GM18519 (cell line): ENCODE data around the gene TTC33.
"Not testable (repeated sequence)": the region's sequence is repeated elsewhere in the genome, so short reads cannot be mapped to it uniquely, and the experiment has no call there.

ENCODE experiments used
- ATAC-seq: cut with Tn5 transposase; IDR thresholded peaks from one replicate; pipeline ENCODE4 v1.9.1; 2021; ENCODE audit warnings: mild to moderate bottlenecking, moderate library complexity; ENCODE audit not compliant: unreplicated experiment, low FRiP score

TTC33 gene, protein sequence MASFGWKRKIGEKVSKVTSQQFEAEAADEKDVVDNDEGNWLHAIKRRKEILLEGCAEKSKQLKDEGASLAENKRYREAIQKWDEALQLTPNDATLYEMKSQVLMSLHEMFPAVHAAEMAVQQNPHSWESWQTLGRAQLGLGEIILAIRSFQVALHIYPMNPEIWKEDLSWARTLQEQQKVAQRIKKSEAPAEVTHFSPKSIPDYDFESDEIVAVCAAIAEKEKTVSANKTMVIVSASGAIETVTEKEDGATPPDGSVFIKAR

DNA sequence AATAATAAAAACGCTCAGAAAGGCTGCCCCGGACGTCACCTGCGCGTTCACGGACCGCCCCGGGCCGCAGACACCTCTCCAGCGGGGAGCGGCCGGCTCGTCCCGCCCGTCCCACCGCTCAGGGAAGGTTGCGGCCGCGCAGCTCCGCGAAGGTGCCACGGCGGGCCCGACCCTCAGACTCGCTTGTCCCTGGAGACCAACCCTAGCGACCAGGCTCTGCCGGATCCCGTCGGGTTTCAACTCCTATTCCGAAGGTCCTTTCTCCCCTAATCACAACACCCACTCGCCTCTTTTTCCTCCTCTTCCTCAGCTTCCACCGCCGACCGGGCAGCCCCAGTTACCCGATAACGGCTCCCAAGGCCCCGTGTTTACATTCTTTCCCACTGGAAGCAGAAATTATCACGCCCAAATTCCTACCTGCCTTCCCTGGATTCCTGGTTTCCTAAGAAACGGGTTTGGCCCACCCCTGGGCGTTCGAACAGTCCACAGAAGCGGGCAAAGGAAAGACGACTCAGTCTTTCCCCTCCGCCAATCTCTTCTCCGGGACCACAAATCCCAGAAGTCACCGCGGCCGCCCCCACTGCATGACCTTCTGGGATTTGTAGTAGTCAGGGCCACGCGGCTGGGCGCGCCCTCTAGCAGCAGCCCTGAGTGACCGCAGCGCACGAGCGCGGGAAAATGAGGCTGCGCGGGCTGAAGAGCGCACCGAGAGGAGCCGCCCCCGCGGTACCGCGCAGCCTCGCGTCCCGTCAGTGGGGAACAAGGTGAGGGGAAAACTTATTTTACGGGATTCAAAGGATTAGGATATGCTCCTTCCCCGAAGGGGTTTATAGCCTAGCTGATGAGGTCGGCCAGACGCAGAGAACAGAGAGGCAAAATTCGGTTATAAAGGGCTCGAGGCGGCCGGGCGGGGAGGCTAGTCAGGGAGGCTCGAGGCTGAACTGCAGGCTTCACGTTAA, at the start of gene TTC33:
Gene TTC33 (minus strand): TSS at position 555 of the 959 bp plus-strand sequence. CDS start 8,943 bp downstream, outside the sequence.
- peak; percentile 92 for ATAC-seq

DNA sequence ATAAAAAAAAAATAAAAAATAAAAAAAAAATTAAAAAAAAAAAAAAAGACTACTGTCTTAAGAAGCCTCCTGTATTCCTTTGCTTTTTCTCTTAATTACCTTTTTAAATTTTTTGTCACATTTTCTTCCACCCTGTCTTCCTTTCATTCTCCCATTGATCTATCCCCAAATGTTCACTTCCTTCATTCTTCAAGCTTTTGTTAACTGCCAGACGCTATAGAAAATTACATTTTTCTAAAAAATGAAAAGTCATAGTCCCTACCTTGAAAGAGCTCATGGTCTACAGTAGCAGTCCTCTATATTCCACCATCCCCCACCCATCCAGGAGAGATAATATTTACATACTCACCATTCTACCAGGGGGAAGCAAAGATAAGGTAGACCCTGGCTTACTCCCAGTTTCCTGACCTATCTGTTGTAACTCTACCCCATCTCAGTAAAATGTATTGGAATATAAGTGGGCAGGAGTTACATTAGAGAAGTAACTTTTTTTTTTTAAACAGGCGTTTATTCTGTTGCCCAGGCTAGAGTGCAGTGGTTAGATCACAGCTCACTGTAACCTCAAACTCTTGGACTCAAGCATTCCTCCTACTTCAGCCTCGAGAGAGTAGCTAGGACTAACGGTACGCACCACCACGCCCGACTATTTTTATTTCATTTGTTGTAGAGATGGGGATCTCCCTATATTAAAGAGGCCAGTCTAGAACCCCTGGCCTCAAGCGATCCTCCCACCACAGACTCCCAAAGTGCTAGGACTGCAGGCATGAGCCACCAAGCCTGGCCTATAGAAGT, 46.2 kb upstream of the TTC33 start:
- no peak for ATAC-seq

DNA sequence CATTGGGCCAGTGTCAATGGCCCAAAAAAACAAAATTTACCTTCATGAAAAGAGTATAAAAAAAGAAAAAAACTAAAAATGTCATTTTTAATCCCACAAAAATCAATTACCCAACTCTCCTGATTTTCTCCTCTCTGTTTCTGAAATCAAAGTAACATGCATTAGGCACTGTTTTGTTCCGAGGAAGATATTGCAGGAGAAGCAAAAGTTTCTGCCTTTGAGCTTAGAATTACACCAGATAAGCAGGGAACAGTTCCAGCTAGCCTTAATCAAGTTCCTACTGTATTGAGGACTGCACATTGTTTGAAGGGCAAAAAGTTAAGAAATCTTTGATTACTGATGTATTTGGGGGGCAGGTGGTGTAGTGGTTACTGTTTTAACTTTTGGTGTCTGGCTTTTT, 43.5 kb upstream of the TTC33 start:
- ATAC-seq, result no peak

DNA sequence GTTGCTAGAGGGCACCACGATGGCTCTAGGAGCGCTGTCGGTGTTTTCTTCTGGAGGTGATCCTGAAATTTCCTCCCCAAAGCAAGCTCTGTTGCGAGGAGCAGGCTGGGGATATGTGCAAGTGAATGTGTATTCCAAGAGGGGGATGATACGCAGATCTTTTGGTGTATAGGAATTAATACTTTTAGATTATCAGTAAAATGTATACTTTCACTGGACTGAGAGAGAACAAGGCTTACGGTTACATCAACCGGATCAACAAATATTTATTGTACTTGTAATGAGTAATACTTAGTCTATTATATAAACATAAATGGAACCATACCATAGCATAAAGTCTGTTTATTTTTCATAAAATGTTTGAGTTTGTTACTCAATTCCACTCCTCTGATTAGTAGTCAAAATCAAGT, 43.0 kb upstream of the TTC33 start:
- no peak for ATAC-seq

- ATAC-seq, result peak; percentile 95
Observed at GRCh38 chr5:40798012-40798800, 42.4 kb upstream of the TTC33 start, which contains the start of gene PRKAA1. PRKAA1 (minus strand) TSS chr5:40798374; CDS start chr5:40798189, 185 bp downstream.

- ATAC-seq, result peak; percentile 23
Observed at GRCh38 chr5:40797273-40798011, 41.7 kb upstream of the TTC33 start.

DNA sequence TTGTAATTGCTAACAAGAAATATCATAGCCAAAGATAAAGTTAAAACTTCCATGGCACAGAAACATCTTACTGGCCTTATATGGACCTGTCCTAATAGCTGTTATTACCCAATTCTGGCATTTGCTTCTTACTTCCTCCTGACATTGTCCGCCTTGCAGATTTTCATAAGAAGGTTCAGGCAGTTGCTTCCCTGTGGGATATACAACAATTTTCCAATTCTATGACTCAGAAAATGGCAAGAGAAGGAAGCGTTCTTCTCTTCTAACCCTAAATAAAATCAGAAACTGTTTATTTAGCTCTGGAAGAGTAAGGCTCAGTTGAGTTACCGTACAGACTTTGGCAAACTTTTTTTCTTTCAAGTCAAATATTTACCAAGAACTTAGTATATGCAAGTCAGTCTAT, 40.7 kb upstream of the TTC33 start:
- ATAC-seq, result no peak

- not testable (repeated sequence) for ATAC-seq
Observed at GRCh38 chr5:40794877-40795276, 39.1 kb upstream of the TTC33 start.

- ATAC-seq, result not testable (repeated sequence)
Observed at GRCh38 chr5:40794340-40794739, 38.6 kb upstream of the TTC33 start.

GRCh38 chr5:40792691-40793090, 36.9 kb upstream of the TTC33 start:
- ATAC-seq, result not testable (repeated sequence)

DNA sequence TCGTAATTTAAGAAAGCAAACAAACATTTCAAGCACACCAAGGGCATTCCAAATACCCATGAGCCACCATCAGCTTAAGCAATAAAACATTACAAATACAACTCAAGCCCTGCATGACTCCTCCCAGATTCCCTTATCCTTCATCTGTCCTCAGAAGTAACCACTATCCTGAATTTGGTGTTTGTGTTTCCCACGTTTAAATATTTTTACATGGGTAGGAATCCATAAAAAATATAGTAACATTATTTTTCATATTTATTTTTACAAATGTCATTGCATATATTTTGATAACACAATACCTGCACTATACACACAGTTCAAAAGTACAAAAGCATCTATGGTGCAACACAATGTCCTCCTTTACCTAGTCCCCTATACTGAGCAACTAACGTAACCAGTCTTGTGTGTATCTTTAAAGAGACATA, 36.0 kb upstream of the TTC33 start:
- ATAC-seq, result no peak

GRCh38 chr5:40790947-40791593, 35.3 kb upstream of the TTC33 start:
- no peak for ATAC-seq

GRCh38 chr5:40788941-40789340, 33.2 kb upstream of the TTC33 start:
- ATAC-seq, result not testable (repeated sequence)

GRCh38 chr5:40787986-40788385, 32.2 kb upstream of the TTC33 start:
- ATAC-seq, result no peak

GRCh38 chr5:40786664-40787063, 30.9 kb upstream of the TTC33 start:
- ATAC-seq, result not testable (repeated sequence)

- ATAC-seq, result no peak
Observed at GRCh38 chr5:40784916-40785315, 29.2 kb upstream of the TTC33 start.

- ATAC-seq, result no peak
Observed at GRCh38 chr5:40784027-40784653, 28.4 kb upstream of the TTC33 start.

DNA sequence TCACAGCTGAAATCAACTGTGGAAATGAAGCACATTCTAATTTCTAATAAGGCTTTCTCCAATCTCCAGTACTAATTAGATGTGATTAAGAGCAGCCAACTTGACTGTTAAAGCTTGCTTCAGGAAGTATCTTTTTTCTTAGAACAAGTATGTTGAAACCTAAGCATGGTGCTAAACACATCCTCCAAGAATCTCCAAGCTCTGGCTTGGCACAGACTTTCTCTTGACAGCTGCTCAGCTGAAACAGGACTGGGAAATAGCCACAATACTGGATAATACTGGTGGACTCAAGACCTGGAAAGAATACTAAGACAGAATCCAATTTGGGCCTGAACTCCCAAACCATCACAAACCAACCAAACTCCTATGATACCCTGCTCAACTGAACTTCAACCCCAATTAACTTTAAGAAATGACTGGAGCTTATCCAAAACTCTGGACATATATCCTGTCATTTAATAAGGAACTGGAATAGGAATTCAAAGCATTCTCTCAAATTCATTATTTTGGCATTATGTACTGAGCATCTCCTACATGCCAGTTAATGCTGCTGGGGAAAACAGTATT, 26.2 kb upstream of the TTC33 start:
- ATAC-seq, result no peak
